ENCODE data around the gene CADM4.
"Not testable (repeated sequence)": the region's sequence is repeated elsewhere in the genome, so short reads cannot be mapped to it uniquely, and the experiment has no call there.

CADM4 gene

GRCh38 chr19:43609872-43610271 lies 29.8 kb downstream of the CADM4 start:
- in situ Hi-C loops (cut with HindIII; ENCODE audit: low sequenced_read_pairs) = no loop called here

GRCh38 chr19:43607238-43608205 lies 32.1 kb downstream of the CADM4 start:
- in situ Hi-C loops (cut with HindIII; ENCODE audit: low sequenced_read_pairs) = no loop called here

- in situ Hi-C loops (cut with HindIII; ENCODE audit: low sequenced_read_pairs) = no loop called here
Measured at GRCh38 chr19:43606569-43607229, 33.0 kb downstream of the CADM4 start.

GRCh38 chr19:43605875-43606568 lies 33.6 kb downstream of the CADM4 start:
- in situ Hi-C loops (cut with HindIII; ENCODE audit: low sequenced_read_pairs) = no loop called here

GRCh38 chr19:43600326-43600725 lies 39.3 kb downstream of the CADM4 start:
- in situ Hi-C loops (cut with HindIII; ENCODE audit: low sequenced_read_pairs) = not testable (repeated sequence)

GRCh38 chr19:43599635-43600295 lies 39.9 kb downstream of the CADM4 start:
- in situ Hi-C loops (cut with HindIII; ENCODE audit: low sequenced_read_pairs) = no loop called here

GRCh38 chr19:43598445-43599240 lies 41.0 kb downstream of the CADM4 start:
- in situ Hi-C loops (cut with HindIII; ENCODE audit: low sequenced_read_pairs) = no loop called here

- in situ Hi-C loops (cut with HindIII; ENCODE audit: low sequenced_read_pairs) = no loop called here
Measured at GRCh38 chr19:43597876-43598275, 41.8 kb downstream of the CADM4 start.

- in situ Hi-C loops (cut with HindIII; ENCODE audit: low sequenced_read_pairs) = no loop called here
Measured at GRCh38 chr19:43596842-43597461, 42.7 kb downstream of the CADM4 start.

GRCh38 chr19:43595999-43596841 lies 43.4 kb downstream of the CADM4 start, which contains the start of the genes IRGQ and ZNF576:
TSS of gene IRGQ (minus strand) at chr19:43596134. CDS start at chr19:43595338, 796 bp downstream.
TSS of gene ZNF576 (plus strand) at chr19:43596595. CDS start at chr19:43597109, 514 bp downstream.
- in situ Hi-C loops (cut with HindIII; ENCODE audit: low sequenced_read_pairs) = no loop called here

- in situ Hi-C loops (cut with HindIII; ENCODE audit: low sequenced_read_pairs) = no loop called here
Measured at GRCh38 chr19:43595605-43595998, 44.0 kb downstream of the CADM4 start.

GRCh38 chr19:43594710-43595604 lies 44.7 kb downstream of the CADM4 start:
- in situ Hi-C loops (cut with HindIII; ENCODE audit: low sequenced_read_pairs) = no loop called here

GRCh38 chr19:43594081-43594697 lies 45.5 kb downstream of the CADM4 start:
- in situ Hi-C loops (cut with HindIII; ENCODE audit: low sequenced_read_pairs) = no loop called here

- in situ Hi-C loops (cut with HindIII; ENCODE audit: low sequenced_read_pairs) = no loop called here
Measured at GRCh38 chr19:43592800-43593350, 46.8 kb downstream of the CADM4 start.

- in situ Hi-C loops (cut with HindIII; ENCODE audit: low sequenced_read_pairs) = no loop called here
Measured at GRCh38 chr19:43591904-43592772, 47.5 kb downstream of the CADM4 start.

GRCh38 chr19:43589678-43590077 lies 50.0 kb downstream of the CADM4 start:
- in situ Hi-C loops (cut with HindIII; ENCODE audit: low sequenced_read_pairs) = no loop called here

Data from DLD1 (cell line).